GM10248 (cell line): ENCODE measurements around the gene SSTR5.

Experiments
- CTCF ChIA-PET: fragments of 300-600 bp; sonication (Branson Sonifier 250); formaldehyde crosslinking; extraction: SDS; loops from one replicate; lab custom pipeline; 2021; ENCODE audit warnings: antibody characterized with exemption; lab: Yijun Ruan, JAX
- POLR2A ChIA-PET: fragments of 350-650 bp; sonication (Branson Sonifier 250); formaldehyde crosslinking; extraction: SDS; loops from one replicate; lab custom pipeline; 2020; ENCODE audit warnings: antibody characterized with exemption; lab: Yijun Ruan, JAX
- DNase-seq: peaks from one replicate; pipeline ENCODE4 v3.0.0; 2012; ENCODE audit errors: extremely low spot score
- TF ChIP-seq, protein P1 (sequence below): IDR thresholded peaks from 2 replicates; pipeline ENCODE4 v1.5.1; 2012; ENCODE audit warnings: mild to moderate bottlenecking, low read depth; ENCODE audit errors: extremely low read depth, missing control alignments, control extremely low read depth

Gene SSTR5

DNA sequence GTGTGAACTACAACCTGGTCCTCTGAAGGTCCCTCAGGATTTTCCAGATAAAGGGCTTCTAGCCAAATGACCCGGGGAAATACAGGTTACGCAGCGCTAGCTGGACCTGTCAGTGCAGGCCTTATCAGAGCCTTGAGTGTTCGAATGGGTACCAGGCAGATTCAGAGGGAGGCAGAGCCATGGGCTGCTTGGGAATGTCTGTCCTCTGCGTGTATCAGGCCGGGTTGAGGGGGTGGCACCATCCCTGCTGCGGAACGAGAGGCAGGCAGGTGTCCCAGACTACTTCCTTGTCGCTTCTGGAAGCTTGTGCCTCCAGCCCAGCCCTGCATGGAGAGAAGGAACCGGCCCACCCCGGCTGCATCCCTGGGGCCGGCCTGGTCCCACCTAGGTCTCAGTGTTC lies 33.6 kb upstream of the SSTR5 start:
- TF ChIP-seq, protein P1, sequence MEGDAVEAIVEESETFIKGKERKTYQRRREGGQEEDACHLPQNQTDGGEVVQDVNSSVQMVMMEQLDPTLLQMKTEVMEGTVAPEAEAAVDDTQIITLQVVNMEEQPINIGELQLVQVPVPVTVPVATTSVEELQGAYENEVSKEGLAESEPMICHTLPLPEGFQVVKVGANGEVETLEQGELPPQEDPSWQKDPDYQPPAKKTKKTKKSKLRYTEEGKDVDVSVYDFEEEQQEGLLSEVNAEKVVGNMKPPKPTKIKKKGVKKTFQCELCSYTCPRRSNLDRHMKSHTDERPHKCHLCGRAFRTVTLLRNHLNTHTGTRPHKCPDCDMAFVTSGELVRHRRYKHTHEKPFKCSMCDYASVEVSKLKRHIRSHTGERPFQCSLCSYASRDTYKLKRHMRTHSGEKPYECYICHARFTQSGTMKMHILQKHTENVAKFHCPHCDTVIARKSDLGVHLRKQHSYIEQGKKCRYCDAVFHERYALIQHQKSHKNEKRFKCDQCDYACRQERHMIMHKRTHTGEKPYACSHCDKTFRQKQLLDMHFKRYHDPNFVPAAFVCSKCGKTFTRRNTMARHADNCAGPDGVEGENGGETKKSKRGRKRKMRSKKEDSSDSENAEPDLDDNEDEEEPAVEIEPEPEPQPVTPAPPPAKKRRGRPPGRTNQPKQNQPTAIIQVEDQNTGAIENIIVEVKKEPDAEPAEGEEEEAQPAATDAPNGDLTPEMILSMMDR: no peak
- ChIA-PET POLR2A (no interaction called here), CTCF (no interaction called here)

GRCh38 chr16:1039762-1040161 lies 32.8 kb upstream of the SSTR5 start:
- no peak for DNase-seq
- ChIA-PET POLR2A (no interaction called here), CTCF (no interaction called here)
- TF ChIP-seq, protein P1: no peak

More for the DNA sequence above, 33.6 kb upstream of the SSTR5 start:
- DNase-seq: no peak

DNA sequence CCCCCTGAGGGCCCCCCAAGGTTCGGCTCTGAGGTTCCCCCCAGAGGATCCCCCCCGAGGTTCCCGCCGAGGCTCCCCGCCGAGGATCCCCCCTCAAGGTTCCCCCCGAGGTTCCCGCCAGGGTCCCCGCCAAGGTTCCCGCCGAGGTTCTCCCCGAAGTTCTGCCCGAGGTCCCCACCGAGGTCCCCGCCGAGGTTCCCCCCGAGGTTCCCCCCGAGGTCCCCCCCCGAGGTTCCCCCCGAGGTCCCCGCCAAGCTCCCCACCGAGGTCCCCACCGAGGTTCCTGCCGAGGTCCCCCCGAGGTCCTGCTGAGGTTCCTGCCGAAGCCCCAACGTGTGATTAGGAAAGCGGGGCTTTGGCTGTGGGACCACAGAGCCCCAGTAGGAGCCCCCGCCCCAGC lies 32.2 kb upstream of the SSTR5 start:
- TF ChIP-seq, protein P1: no peak
- DNase-seq: no peak
- ChIA-PET POLR2A (no interaction called here), CTCF (interaction anchor here (1.2 kb wide), 1 partner anchor 9 kb away, joined by 3 read pairs; no protein-coding TSS in a partner anchor)

- TF ChIP-seq, protein P1: no peak
- POLR2A ChIA-PET: no interaction called here
- CTCF ChIA-PET: interaction anchor here (1.7 kb wide), 1 partner anchor 15 kb away, joined by 4 read pairs; no protein-coding TSS in a partner anchor
- no peak for DNase-seq
Observed at GRCh38 chr16:1042049-1042744, 30.4 kb upstream of the SSTR5 start.

- DNase-seq: no peak
- TF ChIP-seq, protein P1: no peak
- CTCF ChIA-PET: no interaction called here
- POLR2A ChIA-PET: no interaction called here
Observed at GRCh38 chr16:1042866-1043265, 29.7 kb upstream of the SSTR5 start.

DNA sequence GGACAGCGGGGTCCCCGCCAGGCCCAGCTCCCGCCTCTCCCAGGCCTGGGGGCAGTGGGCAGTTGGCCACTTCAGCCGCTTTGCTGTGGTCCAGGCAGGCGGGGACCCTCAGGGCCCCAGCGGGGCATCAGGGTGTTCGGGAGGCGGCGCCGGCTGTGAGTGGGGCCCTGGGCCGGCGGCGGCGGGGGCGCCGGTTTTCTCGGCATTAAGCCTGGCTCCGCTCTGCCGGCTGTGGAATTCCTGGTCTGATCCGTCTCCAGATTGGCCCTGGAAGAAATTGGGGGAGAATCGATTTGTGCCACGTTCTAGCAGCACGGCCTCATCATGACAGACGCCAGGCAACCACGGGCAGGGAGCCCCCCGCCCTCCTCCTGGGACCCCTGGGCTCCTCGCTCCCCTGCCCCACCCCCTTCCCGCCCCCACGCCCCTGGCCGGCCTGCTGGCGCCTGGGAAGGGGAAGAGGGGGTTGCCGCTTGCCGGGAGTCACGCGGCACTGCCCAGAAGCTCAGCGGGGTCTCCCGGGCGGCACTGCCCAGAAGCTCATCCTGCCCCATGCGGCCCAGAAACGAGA lies 28.6 kb upstream of the SSTR5 start:
- no peak for DNase-seq
- CTCF ChIA-PET: interaction anchor here (1.0 kb wide), 1 partner anchor 12 kb away, joined by 3 read pairs; no protein-coding TSS in a partner anchor
- TF ChIP-seq, protein P1: no peak
- POLR2A ChIA-PET: no interaction called here
